ENCODE results near the gene AQP2.

Gene AQP2

GRCh38 chr12:50005175-50005574 lies 54.6 kb downstream of the AQP2 start:
- DNase-seq = no peak

DNA sequence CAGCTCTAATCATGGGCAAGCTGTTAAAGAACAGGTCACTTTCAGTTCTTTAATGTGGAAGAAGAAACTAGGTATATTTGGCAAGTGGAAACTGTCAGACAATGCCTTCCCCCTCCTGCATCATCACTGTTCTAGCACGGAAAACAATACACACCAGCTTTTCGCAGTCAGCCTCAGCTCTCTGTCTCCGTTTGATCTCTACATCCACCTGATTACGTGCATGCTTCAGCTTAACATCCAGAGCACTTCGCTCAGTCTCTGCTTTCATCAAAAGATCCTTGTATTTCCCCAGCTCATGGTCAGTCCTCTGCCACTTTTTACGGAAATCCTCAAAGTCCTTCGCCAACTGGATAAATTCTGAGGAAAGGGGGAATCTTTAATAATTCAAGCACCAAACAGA lies 55.7 kb downstream of the AQP2 start:
- no peak for DNase-seq

GRCh38 chr12:50006754-50007442 lies 56.4 kb downstream of the AQP2 start:
- DNase-seq = no peak

Data from stimulated activated CD4-positive, alpha-beta T cell treated with anti-CD3 and anti-CD28 coated beads, Interleukin-1b, Interleukin-23, amount 100 ng/mL, for 48 hours (primary cell).